Activated naive CD4-positive, alpha-beta T cell treated with anti-CD3 and anti-CD28 coated beads, Interleukin-2, amount 50 U/mL, for 16 hours (primary cell): ENCODE measurements around the gene DRAXIN.

ENCODE experiments used
- DNase-seq: peaks from one replicate; pipeline ENCODE4 v3.0.0-alpha.2; 2020

The DRAXIN gene

GRCh38 chr1:11690397-11691301 is 861 bp upstream of the DRAXIN start:
- DNase-seq: no peak

- no peak for DNase-seq
These were observed 610 bp downstream of the DRAXIN start for GRCh38 chr1:11691928-11692711.

GRCh38 chr1:11693024-11693590 is 1.6 kb downstream of the DRAXIN start:
- no peak for DNase-seq

- no peak for DNase-seq
These were observed 2.4 kb downstream of the DRAXIN start for GRCh38 chr1:11693917-11694316.

- DNase-seq: no peak
These were observed 4.4 kb downstream of the DRAXIN start for GRCh38 chr1:11695861-11696260.

- DNase-seq: no peak
These were observed 5.8 kb downstream of the DRAXIN start for GRCh38 chr1:11697188-11697892.

GRCh38 chr1:11697893-11698210 is 6.3 kb downstream of the DRAXIN start:
- no peak for DNase-seq

GRCh38 chr1:11700601-11701467 is 9.3 kb downstream of the DRAXIN start:
- DNase-seq: no peak

GRCh38 chr1:11701551-11701961 is 10.0 kb downstream of the DRAXIN start:
- no peak for DNase-seq

- DNase-seq: no peak
These were observed 10.7 kb downstream of the DRAXIN start for GRCh38 chr1:11701981-11702803.

GRCh38 chr1:11703357-11704193 is 12.1 kb downstream of the DRAXIN start:
- DNase-seq: no peak

GRCh38 chr1:11704194-11704529 is 12.7 kb downstream of the DRAXIN start:
- DNase-seq: no peak

- DNase-seq: no peak
These were observed 13.4 kb downstream of the DRAXIN start for GRCh38 chr1:11704691-11705475.

- no peak for DNase-seq
These were observed 14.1 kb downstream of the DRAXIN start for GRCh38 chr1:11705596-11705995.

GRCh38 chr1:11706292-11706691 is 14.8 kb downstream of the DRAXIN start:
- DNase-seq: no peak

GRCh38 chr1:11707621-11708276 is 16.2 kb downstream of the DRAXIN start:
- DNase-seq: no peak

- no peak for DNase-seq
These were observed 17.2 kb downstream of the DRAXIN start for GRCh38 chr1:11708554-11709350.

GRCh38 chr1:11711490-11711889 is 20.0 kb downstream of the DRAXIN start:
- no peak for DNase-seq
